MM.1S (cell line): ENCODE results near the gene MARCHF10.

Experiments used
- DNase-seq: peaks from one replicate; pipeline ENCODE4 v3.0.0-alpha.2; 2015
- H2AFZ ChIP-seq: fragments of 300-600 bp; sonication (generic); 2 replicates; pipeline ENCODE4 v1.6.0; 2016; ENCODE audit warnings: antibody characterized with exemption, low read length
- H3F3A ChIP-seq: fragments of 300-600 bp; sonication (generic); 2 replicates; pipeline ENCODE4 v1.6.1; 2016; ENCODE audit warnings: mild to moderate bottlenecking, antibody characterized with exemption, low read length, moderate library complexity, mixed read lengths; ENCODE audit not compliant: insufficient read depth
- H3K27ac ChIP-seq: fragments of 300-600 bp; sonication (generic); 2 replicates; pipeline ENCODE4 v1.5.1; 2016; ENCODE audit warnings: mild to moderate bottlenecking, low read length
- H3K27me3 ChIP-seq: fragments of 300-600 bp; sonication (generic); replicated peaks from 2 replicates; pipeline ENCODE4 v1.6.0; 2016; ENCODE audit warnings: low read length; ENCODE audit not compliant: insufficient read depth
- H3K36me3 ChIP-seq: fragments of 300-600 bp; sonication (generic); replicated peaks from 2 replicates; pipeline ENCODE4 v1.6.1; 2016; ENCODE audit warnings: mild to moderate bottlenecking, low read length, mixed read lengths; ENCODE audit not compliant: insufficient read depth
- H3K4me1 ChIP-seq: fragments of 300-600 bp; sonication (generic); 2 replicates; pipeline ENCODE4 v1.6.1; 2016; ENCODE audit warnings: low read length, mixed read lengths
- H3K4me2 ChIP-seq: fragments of 300-600 bp; sonication (generic); 2 replicates; pipeline ENCODE4 v1.6.0; 2016; ENCODE audit warnings: low read depth, low read length
- H3K4me3 ChIP-seq: fragments of 300-600 bp; sonication (generic); 2 replicates; pipeline ENCODE4 v1.5.1; 2016; ENCODE audit warnings: low read length, mixed read lengths
- H3K79me2 ChIP-seq: fragments of 300-600 bp; sonication (generic); 2 replicates; pipeline ENCODE4 v1.6.1; 2016; ENCODE audit warnings: mixed run types, low read length, mixed read lengths
- H3K9ac ChIP-seq: fragments of 300-600 bp; sonication (generic); 2 replicates; pipeline ENCODE4 v1.6.1; 2016; ENCODE audit warnings: low read length, mixed read lengths
- H3K9me2 ChIP-seq: fragments of 300-600 bp; sonication (generic); replicated peaks from 2 replicates; pipeline ENCODE4 v1.6.1; 2016; ENCODE audit warnings: mild to moderate bottlenecking, low read length, mixed read lengths; ENCODE audit not compliant: insufficient read depth
- H3K9me3 ChIP-seq: fragments of 300-600 bp; sonication (generic); replicated peaks from 2 replicates; pipeline ENCODE4 v1.6.1; 2016; ENCODE audit warnings: mild to moderate bottlenecking, low read length, mixed read lengths; ENCODE audit not compliant: insufficient read depth
- H4K20me1 ChIP-seq: fragments of 300-600 bp; sonication (generic); 2 replicates; pipeline ENCODE4 v1.6.1; 2016; ENCODE audit warnings: mild to moderate bottlenecking, low read length, moderate library complexity, mixed read lengths; ENCODE audit not compliant: insufficient read depth
- EZH2 ChIP-seq: fragments of 300-600 bp; sonication (generic); optimal IDR thresholded peaks from 2 replicates; pipeline ENCODE3; 2017; ENCODE audit warnings: low read depth, mild to moderate bottlenecking, antibody characterized with exemption, low read length, mixed read lengths
- EZH2phosphoT487 ChIP-seq: fragments of 300-600 bp; sonication (generic); IDR thresholded peaks from 2 replicates; pipeline ENCODE4 v1.6.1; 2018; ENCODE audit warnings: antibody characterized with exemption, low read length
- TF ChIP-seq, protein P1 (sequence below): fragments of 300-600 bp; sonication (generic); IDR thresholded peaks from 2 replicates; pipeline ENCODE4 v1.5.1; 2016; ENCODE audit warnings: antibody characterized with exemption, low read length, mixed read lengths

MARCHF10 gene

GRCh38 chr17:62757500-62757951 lies 50.6 kb downstream of the MARCHF10 start:
- H3K36me3 ChIP-seq, result no peaks in the 10 kb centered on the region
- H3K9me2 ChIP-seq, result no peaks in the 10 kb centered on the region
- no peak for DNase-seq
- H3K9me3 ChIP-seq, result no peaks in the 10 kb centered on the region
- H3F3A ChIP-seq, result no peaks in the 10 kb centered on the region
- H4K20me1 ChIP-seq, result no peaks in the 10 kb centered on the region
- H3K4me1 ChIP-seq, result no peaks in the 10 kb centered on the region
- no peak for TF ChIP-seq EZH2phosphoT487
- TF ChIP-seq, protein P1, sequence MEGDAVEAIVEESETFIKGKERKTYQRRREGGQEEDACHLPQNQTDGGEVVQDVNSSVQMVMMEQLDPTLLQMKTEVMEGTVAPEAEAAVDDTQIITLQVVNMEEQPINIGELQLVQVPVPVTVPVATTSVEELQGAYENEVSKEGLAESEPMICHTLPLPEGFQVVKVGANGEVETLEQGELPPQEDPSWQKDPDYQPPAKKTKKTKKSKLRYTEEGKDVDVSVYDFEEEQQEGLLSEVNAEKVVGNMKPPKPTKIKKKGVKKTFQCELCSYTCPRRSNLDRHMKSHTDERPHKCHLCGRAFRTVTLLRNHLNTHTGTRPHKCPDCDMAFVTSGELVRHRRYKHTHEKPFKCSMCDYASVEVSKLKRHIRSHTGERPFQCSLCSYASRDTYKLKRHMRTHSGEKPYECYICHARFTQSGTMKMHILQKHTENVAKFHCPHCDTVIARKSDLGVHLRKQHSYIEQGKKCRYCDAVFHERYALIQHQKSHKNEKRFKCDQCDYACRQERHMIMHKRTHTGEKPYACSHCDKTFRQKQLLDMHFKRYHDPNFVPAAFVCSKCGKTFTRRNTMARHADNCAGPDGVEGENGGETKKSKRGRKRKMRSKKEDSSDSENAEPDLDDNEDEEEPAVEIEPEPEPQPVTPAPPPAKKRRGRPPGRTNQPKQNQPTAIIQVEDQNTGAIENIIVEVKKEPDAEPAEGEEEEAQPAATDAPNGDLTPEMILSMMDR, result no peak
- no peak for TF ChIP-seq EZH2
- H3K9ac ChIP-seq, result no peak overlapping the region
- H3K79me2 ChIP-seq, result no peaks in the 10 kb centered on the region
- no peak overlapping the region for H3K27ac ChIP-seq
- H3K27me3 ChIP-seq, result no peaks in the 10 kb centered on the region
- H3K4me3 ChIP-seq, result no peak overlapping the region
- no peak overlapping the region for H2AFZ ChIP-seq
- no peak overlapping the region for H3K4me2 ChIP-seq

- no peaks in the 10 kb centered on the region for H3K4me1 ChIP-seq
- no peak overlapping the region for H3K27ac ChIP-seq
- H4K20me1 ChIP-seq, result no peaks in the 10 kb centered on the region
- no peak overlapping the region for H2AFZ ChIP-seq
- no peak overlapping the region for H3K9ac ChIP-seq
- TF ChIP-seq EZH2phosphoT487, result no peak
- TF ChIP-seq, protein P1, result no peak
- no peak for TF ChIP-seq EZH2
- DNase-seq, result no peak
- H3F3A ChIP-seq, result no peaks in the 10 kb centered on the region
- H3K27me3 ChIP-seq, result no peaks in the 10 kb centered on the region
- H3K4me2 ChIP-seq, result no peak overlapping the region
- no peaks in the 10 kb centered on the region for H3K36me3 ChIP-seq
- no peak overlapping the region for H3K4me3 ChIP-seq
- no peaks in the 10 kb centered on the region for H3K9me3 ChIP-seq
- H3K9me2 ChIP-seq, result no peaks in the 10 kb centered on the region
- H3K79me2 ChIP-seq, result no peaks in the 10 kb centered on the region
Measured at GRCh38 chr17:62756198-62756597, 51.9 kb downstream of the MARCHF10 start.

DNA sequence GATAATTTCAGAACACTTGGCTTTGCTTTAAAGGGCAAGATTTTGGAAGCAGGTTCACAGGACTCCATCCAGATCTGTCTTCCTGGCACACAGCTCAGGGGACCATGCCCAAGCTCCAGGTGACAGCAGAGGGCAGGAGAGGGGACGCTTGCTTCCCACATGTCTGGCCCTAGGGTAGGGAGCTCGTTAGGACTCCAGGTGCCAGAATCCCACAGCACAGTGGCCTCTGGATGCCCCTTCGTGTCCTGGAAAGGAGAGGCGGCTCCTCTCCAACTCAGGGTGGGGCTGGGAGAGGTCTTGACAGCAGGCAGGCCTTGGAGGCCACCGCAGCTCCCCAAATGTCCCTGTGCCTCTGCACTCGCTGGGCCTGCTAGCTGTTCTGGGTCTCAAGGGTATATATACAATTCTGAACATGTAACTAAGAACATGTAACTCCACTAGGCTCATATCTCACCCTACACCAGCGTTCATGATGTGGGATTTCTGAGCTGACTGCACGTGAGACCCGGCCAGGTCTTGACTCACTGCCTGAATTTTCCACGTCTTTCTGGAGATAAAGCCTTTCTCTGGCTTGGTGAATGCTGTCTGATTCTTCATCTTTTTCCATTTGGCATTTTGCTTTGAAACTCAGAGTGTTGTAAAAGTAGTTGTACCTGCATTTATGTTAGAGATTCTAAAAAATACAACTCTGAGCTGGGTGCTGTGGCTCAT lies 52.8 kb downstream of the MARCHF10 start:
- DNase-seq, result no peak
- Histone ChIP-seq H3K9me2 (no peaks in the 10 kb centered on the region), H3K9me3 (no peaks in the 10 kb centered on the region), H3F3A (no peaks in the 10 kb centered on the region), H4K20me1 (no peaks in the 10 kb centered on the region), H3K4me2 (no peak overlapping the region), H2AFZ (no peak overlapping the region), H3K4me3 (no peak overlapping the region), H3K27ac (no peak overlapping the region), H3K79me2 (no peaks in the 10 kb centered on the region), H3K4me1 (no peaks in the 10 kb centered on the region), H3K27me3 (no peaks in the 10 kb centered on the region), H3K36me3 (no peaks in the 10 kb centered on the region), H3K9ac (no peak overlapping the region)
- no peak for TF ChIP-seq EZH2
- no peak for TF ChIP-seq EZH2phosphoT487
- TF ChIP-seq, protein P1, result no peak
